ENCODE measurements around the gene CAMK2A.

CAMK2A gene

GRCh38 chr5:150184006-150184405 lies 105.6 kb downstream of the CAMK2A start:
- DNase-seq: no peak

- DNase-seq: no peak
These were observed 106.1 kb downstream of the CAMK2A start for GRCh38 chr5:150183436-150183835.

GRCh38 chr5:150182774-150183173 lies 106.8 kb downstream of the CAMK2A start:
- DNase-seq: no peak

GRCh38 chr5:150181766-150182545 lies 107.6 kb downstream of the CAMK2A start:
- DNase-seq: no peak

- no peak for DNase-seq
These were observed 108.5 kb downstream of the CAMK2A start for GRCh38 chr5:150181027-150181426.

- no peak for DNase-seq
These were observed 109.1 kb downstream of the CAMK2A start for GRCh38 chr5:150180241-150181026.

- no peak for DNase-seq
These were observed 110.5 kb downstream of the CAMK2A start for GRCh38 chr5:150179019-150179620.

- DNase-seq: no peak
These were observed 111.3 kb downstream of the CAMK2A start for GRCh38 chr5:150178262-150178661.

- no peak for DNase-seq
These were observed 111.9 kb downstream of the CAMK2A start for GRCh38 chr5:150177721-150178120.

- DNase-seq: no peak
These were observed 112.7 kb downstream of the CAMK2A start for GRCh38 chr5:150176745-150177477.

GRCh38 chr5:150175536-150175935 lies 114.0 kb downstream of the CAMK2A start:
- no peak for DNase-seq

- no peak for DNase-seq
These were observed 114.5 kb downstream of the CAMK2A start for GRCh38 chr5:150175076-150175475.

GRCh38 chr5:150174285-150174684 lies 115.3 kb downstream of the CAMK2A start:
- DNase-seq: no peak

GRCh38 chr5:150173161-150173560 lies 116.4 kb downstream of the CAMK2A start:
- no peak for DNase-seq

GRCh38 chr5:150172556-150172955 lies 117.0 kb downstream of the CAMK2A start:
- DNase-seq: no peak

GRCh38 chr5:150172145-150172544 lies 117.4 kb downstream of the CAMK2A start:
- no peak for DNase-seq
